NB4 (cell line): Measurements from ENCODE around the gene CLPTM1.

Experiments used
- DNase-seq: peaks from one replicate; pipeline ENCODE4 v3.0.0; 2010; ENCODE audit warnings: low read depth
- H3K4me3 ChIP-seq: one replicate; pipeline ENCODE4 v1.5.1; 2011; ENCODE audit warnings: mild to moderate bottlenecking, low read depth, low read length, moderate library complexity
- CTCF ChIP-seq: IDR thresholded peaks from one replicate; pipeline ENCODE4 v1.5.1; 2012; ENCODE audit warnings: low read depth, low read length
- MAX ChIP-seq: IDR thresholded peaks from 2 replicates; pipeline ENCODE4 v1.6.1; 2011; ENCODE audit warnings: low read depth, low read length
- MYC ChIP-seq: IDR thresholded peaks from 2 replicates; pipeline ENCODE4 v1.6.1; 2011; ENCODE audit warnings: low read depth, low read length
- POLR2A ChIP-seq: IDR thresholded peaks from 2 replicates; pipeline ENCODE4 v1.6.1; 2011; ENCODE audit warnings: mild to moderate bottlenecking; ENCODE audit not compliant: insufficient read length; ENCODE audit errors: extremely low read depth

The CLPTM1 gene

GRCh38 chr19:44974857-44975256, 19.7 kb downstream of the CLPTM1 start:
- H3K4me3 ChIP-seq, result no peak overlapping the region
- no peak for DNase-seq
- TF ChIP-seq MAX (no peak), CTCF (no peak)

- H3K4me3 ChIP-seq, result no peak overlapping the region
- no peak for TF ChIP-seq POLR2A
- no peak for TF ChIP-seq MAX
- no peak for TF ChIP-seq MYC
- TF ChIP-seq CTCF, result no peak
- DNase-seq, result no peak
These were observed 20.3 kb downstream of the CLPTM1 start for GRCh38 chr19:44975444-44975843.

- H3K4me3 ChIP-seq, result no peak overlapping the region
- no peak for DNase-seq
- TF ChIP-seq POLR2A (no peak), MYC (no peak)
These were observed 28.8 kb downstream of the CLPTM1 start for GRCh38 chr19:44984005-44984404.

- TF ChIP-seq CTCF, result no peak
- no peak for TF ChIP-seq MAX
- no peak for TF ChIP-seq POLR2A
- TF ChIP-seq MYC, result no peak
- no peak for DNase-seq
- no peak overlapping the region for H3K4me3 ChIP-seq
These were observed 30.3 kb downstream of the CLPTM1 start for GRCh38 chr19:44985445-44985844.

GRCh38 chr19:44986389-44986788, 31.2 kb downstream of the CLPTM1 start:
- no peak for DNase-seq
- TF ChIP-seq POLR2A (no peak), MYC (no peak), CTCF (no peak), MAX (no peak)
- H3K4me3 ChIP-seq, result no peak overlapping the region

- no peak for TF ChIP-seq CTCF
- no peak for TF ChIP-seq POLR2A
- TF ChIP-seq MAX, result no peak
- TF ChIP-seq MYC, result no peak
- DNase-seq, result no peak
- no peak overlapping the region for H3K4me3 ChIP-seq
These were observed 32.0 kb downstream of the CLPTM1 start for GRCh38 chr19:44987148-44987675.
